ENCODE data around the gene WDR83.
A peak's percentile ranks its signal among the peaks of the same experiment; 100 is the strongest.
"Not testable (repeated sequence)": the region's sequence is repeated elsewhere in the genome, so short reads cannot be mapped to it uniquely, and the experiment has no call there.

Gene WDR83

DNA sequence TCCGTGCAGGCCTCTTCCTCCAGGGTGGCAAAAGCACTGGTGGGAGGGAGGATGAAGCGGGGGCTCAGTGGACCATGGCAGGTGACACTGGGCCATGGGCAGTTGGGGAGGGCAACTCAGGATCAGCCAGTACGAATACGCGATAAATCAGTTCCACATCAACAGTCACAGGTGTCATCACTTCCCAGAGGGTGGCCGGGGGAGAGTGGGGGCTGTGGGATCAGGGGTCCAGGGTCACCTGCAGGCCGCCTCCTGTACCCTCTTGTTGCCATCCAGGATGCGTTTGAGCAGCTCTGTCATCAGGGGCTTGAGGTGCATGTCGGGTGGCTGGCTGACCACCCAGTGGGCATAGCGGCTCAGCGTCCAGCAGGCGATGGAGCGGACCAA is 39.7 kb downstream of the WDR83 start:
- peak in 1 of 10 donors; percentile 78 for DNase-seq
- intact Hi-C loops (cut with DNase I), result no loop called here

GRCh38 chr19:12708641-12709040 is 42.0 kb downstream of the WDR83 start:
- DNase-seq, result no peak
- intact Hi-C loops (cut with DNase I), result no loop called here

DNA sequence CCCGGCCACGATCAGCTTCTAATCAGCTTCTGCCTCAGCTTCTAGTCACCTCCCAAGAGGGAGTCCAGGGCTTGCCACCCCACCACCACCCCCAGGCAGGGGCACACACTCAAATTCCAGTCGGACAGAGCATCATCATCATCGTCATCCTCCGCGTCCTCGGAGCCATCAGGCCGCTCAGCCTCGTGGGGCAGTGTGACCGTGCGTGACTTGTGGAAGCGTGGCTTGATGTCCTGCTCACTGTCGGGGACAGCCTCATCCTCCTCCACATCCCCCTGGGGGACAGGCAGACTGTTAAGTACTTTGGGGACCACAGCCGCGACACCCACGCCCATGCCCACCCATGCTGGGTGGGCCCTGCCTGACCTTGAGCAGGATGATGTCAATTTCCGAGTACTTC is 44.6 kb downstream of the WDR83 start:
- no peak for DNase-seq
- intact Hi-C loops (cut with DNase I), result no loop called here

DNA sequence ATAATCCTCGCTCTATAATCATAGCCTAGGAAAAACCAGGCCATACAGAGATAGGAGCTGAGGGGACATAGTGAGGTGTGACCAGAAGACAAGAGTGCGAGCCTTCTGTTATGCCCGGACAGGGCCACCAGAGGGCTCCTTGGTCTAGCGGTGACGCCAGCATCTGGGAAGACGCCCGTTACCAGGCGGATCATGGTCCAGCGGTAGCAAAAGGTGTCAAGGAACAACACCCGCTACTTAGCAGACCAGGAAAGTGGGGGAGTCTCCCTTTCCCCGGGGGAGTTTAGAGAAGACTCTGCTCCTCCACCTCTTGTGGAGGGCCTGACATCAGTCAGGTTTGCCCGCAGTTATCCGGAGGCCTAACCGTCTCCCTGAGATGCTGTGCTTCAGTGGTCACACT is 45.5 kb downstream of the WDR83 start:
- DNase-seq, result peak in 7 of 10 donors; percentile 23 to 93 (median 47)
- intact Hi-C loops (cut with DNase I), result not testable (repeated sequence)

GRCh38 chr19:12713304-12713703 is 46.7 kb downstream of the WDR83 start:
- intact Hi-C loops (cut with DNase I), result not testable (repeated sequence)

GRCh38 chr19:12715102-12715501 is 48.5 kb downstream of the WDR83 start:
- intact Hi-C loops (cut with DNase I), result no loop called here
- peak in 1 of 10 donors; percentile 47 for DNase-seq

More at GRCh38 chr19:12713304-12713703, 46.7 kb downstream of the WDR83 start:
- not testable (repeated sequence) for DNase-seq

DNA sequence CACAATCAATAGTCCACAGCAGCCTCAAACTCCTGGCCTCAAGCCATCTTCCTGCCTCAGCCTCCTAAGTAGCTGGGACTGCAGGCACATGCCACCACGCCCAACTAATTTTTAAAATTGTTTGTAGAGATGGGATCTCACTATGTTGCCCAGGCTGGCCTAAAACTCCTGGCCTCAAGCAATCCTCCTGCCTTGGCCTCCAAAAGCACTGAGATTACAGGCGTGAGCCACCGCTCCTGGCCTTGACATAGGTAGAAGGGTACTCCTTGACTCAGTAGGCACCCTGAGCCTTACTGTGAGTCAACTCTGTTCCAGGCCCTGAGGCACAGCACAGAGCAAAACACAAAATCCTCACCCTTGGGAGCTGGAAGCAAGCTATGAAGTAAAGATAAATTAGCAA is 49.3 kb downstream of the WDR83 start:
- no peak for DNase-seq
- intact Hi-C loops (cut with DNase I), result no loop called here

DNA sequence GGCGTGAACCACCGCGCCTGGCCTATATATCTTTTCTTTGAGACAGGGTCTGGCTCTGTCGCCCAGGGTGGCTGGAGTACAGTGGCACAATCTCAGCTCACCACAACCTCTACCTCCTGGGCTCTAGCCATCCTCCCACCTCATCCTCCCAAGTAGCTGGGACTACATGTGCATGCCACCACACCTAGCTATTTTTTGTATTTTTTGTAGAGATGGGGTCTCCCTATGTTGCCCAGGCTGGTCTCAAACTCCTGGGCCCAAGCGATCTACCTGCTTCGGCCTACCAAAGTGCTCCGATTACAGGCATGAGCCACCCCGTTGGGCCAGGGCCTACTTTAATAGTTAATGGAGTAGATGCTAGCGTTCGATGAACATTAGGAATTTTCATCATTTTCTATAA is 53.7 kb downstream of the WDR83 start:
- intact Hi-C loops (cut with DNase I), result no loop called here
- no peak for DNase-seq

DNA sequence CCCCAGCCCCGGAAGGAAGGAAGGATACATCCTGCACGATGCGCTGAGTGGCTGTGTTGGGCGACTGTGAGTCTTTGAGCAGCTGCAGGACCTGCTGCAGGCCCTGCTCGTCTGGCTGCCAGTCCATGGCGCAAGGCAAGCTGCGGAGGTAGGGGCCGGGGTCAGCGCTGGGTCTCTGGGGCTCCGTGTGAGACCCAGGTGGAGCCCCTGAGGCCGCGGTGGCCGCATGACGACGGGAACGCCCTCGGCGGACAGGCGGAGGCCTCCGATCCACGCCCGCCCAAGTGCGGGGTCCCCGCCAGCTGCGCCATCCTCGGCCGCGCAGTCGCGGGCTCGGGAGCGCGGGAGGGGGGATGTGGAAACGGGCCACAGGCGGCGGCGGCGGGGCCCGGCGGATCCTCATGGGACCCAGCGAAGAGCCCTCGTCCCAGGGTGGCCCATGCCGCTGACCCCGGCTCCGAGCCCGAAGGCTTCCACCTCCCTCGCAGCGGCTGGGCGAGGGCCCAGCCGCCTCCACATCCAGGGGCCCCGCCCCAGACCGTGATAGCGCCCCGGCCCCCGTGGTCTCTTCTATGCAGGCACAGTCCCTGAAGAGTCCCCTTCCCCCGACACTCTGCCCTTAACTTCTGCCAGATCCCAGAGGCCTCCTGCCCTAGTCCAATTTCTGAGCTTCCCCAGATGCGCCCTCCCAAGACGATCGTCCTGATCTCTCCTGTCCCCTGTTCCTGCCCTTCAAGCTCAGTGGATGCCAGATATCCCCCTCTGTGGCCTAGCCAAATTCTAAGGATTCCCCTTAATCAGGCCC is 54.4 kb downstream of the WDR83 start:
- peak in 7 of 10 donors; percentile 15 to 88 (median 28) for DNase-seq
- intact Hi-C loops (cut with DNase I), result no loop called here

DNA sequence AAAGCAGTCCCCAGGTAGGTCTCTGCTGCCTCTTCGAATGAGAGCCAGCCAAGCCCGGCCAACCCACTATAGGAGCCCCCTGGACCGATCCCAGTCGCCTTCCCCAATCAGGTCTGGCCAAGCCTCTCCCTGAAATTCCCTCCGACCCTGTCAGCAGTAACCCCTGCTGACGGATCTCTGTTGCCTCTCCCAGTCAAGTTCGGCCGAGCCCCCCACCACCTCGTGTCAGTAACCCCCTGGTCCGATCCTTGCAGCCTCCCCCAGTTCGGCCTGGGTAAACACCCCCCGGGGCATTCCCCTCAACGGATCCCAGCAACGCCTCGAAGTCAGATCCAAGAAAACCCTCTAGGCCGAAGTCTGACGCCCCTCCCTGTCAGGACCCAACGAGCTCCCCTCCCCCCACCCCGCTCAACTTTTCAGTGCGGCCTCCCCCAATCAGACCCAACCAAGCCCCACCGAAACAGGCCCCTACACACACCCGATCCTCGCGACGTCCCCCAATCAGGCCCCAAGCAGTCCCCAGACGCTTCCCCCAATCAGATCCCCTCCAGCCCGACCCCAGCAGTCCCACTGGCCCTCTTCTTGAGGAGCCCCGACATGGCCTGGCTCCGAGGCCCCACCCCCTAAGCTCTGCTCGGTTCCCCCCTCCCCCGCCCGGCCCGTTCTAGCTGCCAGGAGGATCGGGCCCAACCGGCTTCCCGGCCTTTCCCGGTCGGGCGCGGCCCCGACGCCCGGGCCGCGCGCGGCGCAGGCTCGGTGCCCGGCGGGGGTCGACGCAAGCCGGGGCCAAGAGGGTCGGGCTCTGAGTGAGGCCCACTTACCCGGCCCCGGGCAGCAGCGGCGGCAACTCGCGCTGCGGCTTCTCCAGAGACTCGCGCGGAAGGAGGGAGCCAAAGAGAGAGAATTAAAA is 55.3 kb downstream of the WDR83 start:
- DNase-seq, result peak in 9 of 10 donors; percentile 27 to 83 (median 45)
- intact Hi-C loops (cut with DNase I), result loop anchor here (1.0 kb wide), 1 partner anchor 12 kb away; the partner anchor contains the start of gene TRIR

- intact Hi-C loops (cut with DNase I), result loop anchor here (1.0 kb wide), 1 partner anchor 12 kb away; the partner anchor contains the start of gene TRIR
- DNase-seq, result peak; percentile 94 to 99 (median 97)
Measured at GRCh38 chr19:12722566-12723380, 56.2 kb downstream of the WDR83 start.

DNA sequence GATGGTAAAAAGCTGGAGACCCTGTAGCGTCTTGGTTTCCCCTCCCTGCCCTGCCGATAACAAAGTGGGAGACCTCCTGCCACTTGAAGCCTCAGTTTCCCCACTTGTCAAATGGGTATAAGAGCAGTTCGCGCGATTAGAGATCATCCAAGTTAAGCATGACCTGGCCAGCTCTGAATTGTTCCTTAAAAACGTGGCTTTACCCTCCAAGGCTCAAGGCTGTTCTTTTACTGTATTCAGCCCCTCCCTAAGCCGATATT is 56.7 kb downstream of the WDR83 start:
- intact Hi-C loops (cut with DNase I), result no loop called here
- no peak for DNase-seq

- intact Hi-C loops (cut with DNase I), result no loop called here
- peak; percentile 43 to 93 (median 66) for DNase-seq
Measured at GRCh38 chr19:12723641-12724426, 57.2 kb downstream of the WDR83 start, which contains the start of gene TNPO2. TSS of gene TNPO2 (minus strand) at chr19:12723932. CDS start at chr19:12720977, 2,955 bp downstream.
